GM10248 (cell line): ENCODE results near the gene ARMC7.
A peak's percentile ranks its signal among the peaks of the same experiment; 100 is the strongest.

Experiments
- CTCF ChIA-PET: fragments of 300-600 bp; sonication (Branson Sonifier 250); formaldehyde crosslinking; extraction: SDS; loops from one replicate; lab custom pipeline; 2021; ENCODE audit warnings: antibody characterized with exemption; lab: Yijun Ruan, JAX
- POLR2A ChIA-PET: fragments of 350-650 bp; sonication (Branson Sonifier 250); formaldehyde crosslinking; extraction: SDS; loops from one replicate; lab custom pipeline; 2020; ENCODE audit warnings: antibody characterized with exemption; lab: Yijun Ruan, JAX
- DNase-seq: peaks from one replicate; pipeline ENCODE4 v3.0.0; 2012; ENCODE audit errors: extremely low spot score
- CTCF ChIP-seq: IDR thresholded peaks from 2 replicates; pipeline ENCODE4 v1.5.1; 2012; ENCODE audit warnings: mild to moderate bottlenecking, low read depth; ENCODE audit errors: extremely low read depth, missing control alignments, control extremely low read depth

The ARMC7 gene

GRCh38 chr17:75077072-75077495, 32.7 kb upstream of the ARMC7 start:
- TF ChIP-seq CTCF, result no peak
- CTCF ChIA-PET, result interaction anchor here (1.1 to 3.9 kb wide), 7 partner anchors 9 to 194 kb away, joined by 3 to 23 read pairs (median 6); partner anchors contain the start of genes MIF4GD and NT5C
- DNase-seq, result peak; percentile 54
- POLR2A ChIA-PET, result no interaction called here

GRCh38 chr17:75077496-75078283, 32.1 kb upstream of the ARMC7 start:
- CTCF ChIA-PET, result interaction anchor here (1.0 to 3.9 kb wide), 12 partner anchors 9 to 193 kb away, joined by 3 to 23 read pairs (median 6); partner anchors contain the start of genes MIF4GD and SLC16A5
- peak; percentile 40 for TF ChIP-seq CTCF
- POLR2A ChIA-PET, result no interaction called here
- DNase-seq, result peak; percentile 75

- CTCF ChIA-PET, result interaction anchor here (0.9 to 3.9 kb wide), 11 partner anchors 9 to 123 kb away, joined by 3 to 23 read pairs (median 5); partner anchors contain the start of gene SLC16A5
- no peak for TF ChIP-seq CTCF
- peak; percentile 74 for DNase-seq
- POLR2A ChIA-PET, result interaction anchor here (0.6 to 0.9 kb wide), 2 partner anchors 27 to 36 kb away, joined by 3 to 4 read pairs; no protein-coding TSS in a partner anchor
Observed at GRCh38 chr17:75078284-75079022, 31.3 kb upstream of the ARMC7 start.

- ChIA-PET POLR2A (interaction anchor here (0.9 kb wide), 1 partner anchor 36 kb away, joined by 3 read pairs; no protein-coding TSS in a partner anchor), CTCF (interaction anchor here (0.9 to 3.9 kb wide), 8 partner anchors 9 to 123 kb away, joined by 3 to 23 read pairs (median 6); partner anchors contain the start of gene SLC16A5)
- DNase-seq, result no peak
- no peak for TF ChIP-seq CTCF
Observed at GRCh38 chr17:75079023-75079373, 30.8 kb upstream of the ARMC7 start.

GRCh38 chr17:75081611-75082540, 27.9 kb upstream of the ARMC7 start:
- POLR2A ChIA-PET, result interaction anchor here (1.0 kb wide), 1 partner anchor 35 kb away, joined by 3 read pairs; the partner anchor contains the start of genes ATP5PD and KCTD2
- CTCF ChIA-PET, result interaction anchor here (0.8 to 2.3 kb wide), 8 partner anchors 12 to 189 kb away, joined by 3 to 12 read pairs (median 4); partner anchors contain the start of genes MIF4GD, MRPL58 and NT5C
- no peak for DNase-seq
- no peak for TF ChIP-seq CTCF

GRCh38 chr17:75082683-75083082, 27.1 kb upstream of the ARMC7 start:
- no peak for TF ChIP-seq CTCF
- no peak for DNase-seq
- CTCF ChIA-PET, result interaction anchor here (0.9 to 2.3 kb wide), 3 partner anchors 19 to 31 kb away, joined by 3 to 12 read pairs (median 5); no protein-coding TSS in a partner anchor
- POLR2A ChIA-PET, result no interaction called here
